Neutrophil (primary cell): Measurements from ENCODE around the gene VWA8.

Experiments used
- H3K27ac ChIP-seq: fragments of 200-600 bp; sonication (generic); 2 replicates; pipeline ENCODE4 v1.5.1; 2016; ENCODE audit warnings: mild to moderate bottlenecking, moderate library complexity
- H3K27me3 ChIP-seq: fragments of 200-600 bp; sonication (generic); 2 replicates; pipeline ENCODE4 v1.6.0; 2016; ENCODE audit warnings: mild to moderate bottlenecking
- H3K36me3 ChIP-seq: fragments of 200-600 bp; sonication (generic); 2 replicates; pipeline ENCODE4 v1.5.1; 2017
- H3K4me1 ChIP-seq, 2 experiments: fragments of 200-600 bp in 1 of 2; sonication (generic) in 1 of 2; 1 replicate in 1 of 2; 2 replicates in 1 of 2; pipeline versions ENCODE4 v1.5.1 to v1.6.1; 2013 to 2016; ENCODE audit warnings: low read depth in 1 of 2, low read length in 1 of 2, mild to moderate bottlenecking in 1 of 2, moderate library complexity in 1 of 2; ENCODE audit not compliant: control insufficient read depth in 1 of 2, insufficient read depth in 1 of 2
- H3K4me3 ChIP-seq, 2 experiments: fragments of 200-600 bp in 1 of 2; sonication (generic) in 1 of 2; 1 replicate in 1 of 2; 2 replicates in 1 of 2; pipeline ENCODE4 v1.5.1; 2013 to 2016; ENCODE audit warnings: low read depth in 1 of 2, low read length in 1 of 2, mild to moderate bottlenecking in 1 of 2, moderate library complexity in 1 of 2
- H3K9me3 ChIP-seq: fragments of 200-600 bp; sonication (generic); 2 replicates; pipeline ENCODE4 v1.5.1; 2016
- CTCF ChIP-seq: fragments of 200-600 bp; sonication (generic); IDR thresholded peaks from 2 replicates; pipeline ENCODE4 v1.5.1; 2016; ENCODE audit warnings: antibody characterized with exemption

VWA8 gene

GRCh38 chr13:41740479-41740878, 220.4 kb downstream of the VWA8 start:
- no peak overlapping the region for H3K27ac ChIP-seq

GRCh38 chr13:41722684-41723535, 238.0 kb downstream of the VWA8 start:
- Histone ChIP-seq H3K4me3 (no peak overlapping the region), H3K27me3 (no peaks in the 10 kb centered on the region), H3K36me3 (no peaks in the 10 kb centered on the region), H3K27ac (peak overlapping the region; percentile 55), H3K9me3 (no peaks in the 10 kb centered on the region), H3K4me1 (peaks cover 45 to 46% of the 10 kb centered on the region in 2 experiments)
- no peak for TF ChIP-seq CTCF

More at GRCh38 chr13:41740479-41740878, 220.4 kb downstream of the VWA8 start:
- no peak overlapping the region for H3K4me3 ChIP-seq
- no peak for TF ChIP-seq CTCF
- no peaks in the 10 kb centered on the region for H3K36me3 ChIP-seq
- H3K9me3 ChIP-seq, result no peaks in the 10 kb centered on the region
- H3K4me1 ChIP-seq, result no peaks in the 10 kb centered on the region
- no peaks in the 10 kb centered on the region for H3K27me3 ChIP-seq

GRCh38 chr13:41720839-41721561, 239.9 kb downstream of the VWA8 start:
- H3K27ac ChIP-seq, result peak overlapping the region; percentile 74
- H3K4me1 ChIP-seq, result peaks cover 45 to 46% of the 10 kb centered on the region in 2 experiments
- TF ChIP-seq CTCF, result no peak
- no peak overlapping the region for H3K4me3 ChIP-seq
- no peaks in the 10 kb centered on the region for H3K27me3 ChIP-seq
- no peaks in the 10 kb centered on the region for H3K9me3 ChIP-seq
- no peaks in the 10 kb centered on the region for H3K36me3 ChIP-seq

- Histone ChIP-seq H3K36me3 (no peaks in the 10 kb centered on the region), H3K27me3 (no peaks in the 10 kb centered on the region), H3K27ac (no peak overlapping the region), H3K4me1 (peaks cover 21% of the 10 kb centered on the region in 2 experiments), H3K4me3 (no peak overlapping the region), H3K9me3 (no peaks in the 10 kb centered on the region)
- TF ChIP-seq CTCF, result no peak
Observed at GRCh38 chr13:41716236-41716635, 244.7 kb downstream of the VWA8 start.

- no peak overlapping the region for H3K27ac ChIP-seq
- TF ChIP-seq CTCF, result no peak
- no peak overlapping the region for H3K4me3 ChIP-seq
- no peaks in the 10 kb centered on the region for H3K9me3 ChIP-seq
- peaks cover 6 to 10% of the 10 kb centered on the region in 2 experiments for H3K4me1 ChIP-seq
- H3K27me3 ChIP-seq, result no peaks in the 10 kb centered on the region
- H3K36me3 ChIP-seq, result no peaks in the 10 kb centered on the region
Observed at GRCh38 chr13:41713405-41713804, 247.5 kb downstream of the VWA8 start.
